Dendritic cell treated with granulocyte-macrophage colony-stimulating factor and Interleukin-4, amounts not matched to agents 40 ng/mL and 50 ng/mL, for 4 days (primary cell): ENCODE measurements around the gene ADK.
"Not testable (repeated sequence)": the region's sequence is repeated elsewhere in the genome, so short reads cannot be mapped to it uniquely, and the experiment has no call there.

Experiments used
- H3K27ac Mint-ChIP-seq: one replicate; pipeline ENCODE4 v1.8.0; 2022; ENCODE audit warnings: mild to moderate bottlenecking, mixed read lengths
- H3K27me3 Mint-ChIP-seq: one replicate; pipeline ENCODE4 v1.8.0; 2022; ENCODE audit warnings: mild to moderate bottlenecking, mixed read lengths
- H3K36me3 Mint-ChIP-seq: one replicate; pipeline ENCODE4 v1.8.0; 2022; ENCODE audit warnings: low read depth, mixed read lengths
- H3K4me1 Mint-ChIP-seq: one replicate; pipeline ENCODE4 v1.8.0; 2022; ENCODE audit warnings: low read depth, mixed read lengths
- H3K4me3 Mint-ChIP-seq: one replicate; pipeline ENCODE4 v1.8.0; 2022; ENCODE audit warnings: mild to moderate bottlenecking, moderate library complexity, mixed read lengths
- H3K9me3 Mint-ChIP-seq: one replicate; pipeline ENCODE4 v1.8.0; 2022; ENCODE audit warnings: mixed read lengths
- intact Hi-C: fragments of 100-400 bp; cut with micrococcal nuclease; formaldehyde crosslinking; loops from one replicate; pipeline ENCODE4 v1.15.0; 2022

The ADK gene

GRCh38 chr10:74322565-74322964 lies 171.5 kb downstream of the ADK start:
- Mint-ChIP-seq H3K27me3 (no peaks in the 10 kb centered on the region), H3K9me3 (peaks cover 18% of the 10 kb centered on the region), H3K27ac (no peak overlapping the region), H3K4me3 (no peak overlapping the region), H3K36me3 (peaks cover 38% of the 10 kb centered on the region), H3K4me1 (peaks cover 12% of the 10 kb centered on the region)
- intact Hi-C loops = no loop called here

DNA sequence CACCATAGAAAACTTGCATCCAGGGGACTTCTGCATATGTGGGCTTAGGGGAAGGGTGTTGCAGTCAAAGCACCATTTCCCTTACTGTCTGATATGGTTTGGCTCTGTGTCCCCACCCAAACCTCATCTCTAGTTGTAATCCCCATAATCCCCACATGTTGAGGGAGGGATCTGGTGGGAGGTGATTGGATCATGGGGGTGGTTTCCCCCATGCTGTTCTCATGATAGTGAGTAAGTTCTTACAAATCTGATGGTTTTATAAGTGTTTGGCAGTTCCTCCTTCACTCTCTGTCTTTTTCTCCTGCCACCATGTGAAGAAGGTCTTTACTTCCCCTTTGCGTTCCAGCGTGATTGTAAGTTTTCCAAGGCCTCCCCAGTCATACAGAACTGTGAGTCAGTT lies 177.4 kb downstream of the ADK start:
- H3K27ac Mint-ChIP-seq = peak overlapping the region; percentile 84
- peaks cover 19% of the 10 kb centered on the region for H3K36me3 Mint-ChIP-seq
- H3K9me3 Mint-ChIP-seq = no peaks in the 10 kb centered on the region
- H3K4me1 Mint-ChIP-seq = peaks cover 21% of the 10 kb centered on the region
- H3K4me3 Mint-ChIP-seq = no peak overlapping the region
- intact Hi-C loops = no loop called here
- H3K27me3 Mint-ChIP-seq = no peaks in the 10 kb centered on the region

- no peak overlapping the region for H3K27ac Mint-ChIP-seq
- H3K9me3 Mint-ChIP-seq = no peaks in the 10 kb centered on the region
- intact Hi-C loops = no loop called here
- H3K4me3 Mint-ChIP-seq = no peak overlapping the region
- H3K4me1 Mint-ChIP-seq = peaks cover 26% of the 10 kb centered on the region
- H3K27me3 Mint-ChIP-seq = no peaks in the 10 kb centered on the region
- H3K36me3 Mint-ChIP-seq = peaks cover 8% of the 10 kb centered on the region
Observed at GRCh38 chr10:74329873-74330272, 178.9 kb downstream of the ADK start.

GRCh38 chr10:74330646-74331045 lies 179.6 kb downstream of the ADK start:
- H3K27ac Mint-ChIP-seq = no peak overlapping the region
- H3K27me3 Mint-ChIP-seq = no peaks in the 10 kb centered on the region
- peaks cover 8% of the 10 kb centered on the region for H3K36me3 Mint-ChIP-seq
- no peak overlapping the region for H3K4me3 Mint-ChIP-seq
- H3K4me1 Mint-ChIP-seq = peaks cover 27% of the 10 kb centered on the region
- intact Hi-C loops = no loop called here
- H3K9me3 Mint-ChIP-seq = no peaks in the 10 kb centered on the region

- peaks cover 20% of the 10 kb centered on the region for H3K4me1 Mint-ChIP-seq
- intact Hi-C loops = no loop called here
- H3K36me3 Mint-ChIP-seq = peaks cover 8% of the 10 kb centered on the region
- H3K9me3 Mint-ChIP-seq = no peaks in the 10 kb centered on the region
- no peak overlapping the region for H3K27ac Mint-ChIP-seq
- no peaks in the 10 kb centered on the region for H3K27me3 Mint-ChIP-seq
- H3K4me3 Mint-ChIP-seq = no peak overlapping the region
Observed at GRCh38 chr10:74332398-74332797, 181.4 kb downstream of the ADK start.

GRCh38 chr10:74333174-74333573 lies 182.2 kb downstream of the ADK start:
- H3K36me3 Mint-ChIP-seq = peaks cover 8% of the 10 kb centered on the region
- H3K4me1 Mint-ChIP-seq = peaks cover 15% of the 10 kb centered on the region
- no peak overlapping the region for H3K4me3 Mint-ChIP-seq
- intact Hi-C loops = no loop called here
- H3K27me3 Mint-ChIP-seq = no peaks in the 10 kb centered on the region
- no peaks in the 10 kb centered on the region for H3K9me3 Mint-ChIP-seq
- no peak overlapping the region for H3K27ac Mint-ChIP-seq

GRCh38 chr10:74334221-74334620 lies 183.2 kb downstream of the ADK start:
- Mint-ChIP-seq H3K27me3 (no peaks in the 10 kb centered on the region), H3K9me3 (no peaks in the 10 kb centered on the region), H3K4me1 (peaks cover 10% of the 10 kb centered on the region), H3K27ac (no peak overlapping the region), H3K4me3 (no peak overlapping the region), H3K36me3 (peaks cover 8% of the 10 kb centered on the region)
- intact Hi-C loops = no loop called here

GRCh38 chr10:74335501-74335900 lies 184.5 kb downstream of the ADK start:
- Mint-ChIP-seq H3K27me3 (no peaks in the 10 kb centered on the region), H3K36me3 (peaks cover 5% of the 10 kb centered on the region), H3K9me3 (no peaks in the 10 kb centered on the region), H3K27ac (no peak overlapping the region), H3K4me3 (no peak overlapping the region), H3K4me1 (peaks cover 10% of the 10 kb centered on the region)
- intact Hi-C loops = no loop called here

GRCh38 chr10:74337330-74338016 lies 186.5 kb downstream of the ADK start:
- Mint-ChIP-seq H3K4me3 (no peak overlapping the region), H3K36me3 (no peaks in the 10 kb centered on the region), H3K27ac (no peak overlapping the region), H3K27me3 (no peaks in the 10 kb centered on the region), H3K9me3 (no peaks in the 10 kb centered on the region), H3K4me1 (peaks cover 10% of the 10 kb centered on the region)
- intact Hi-C loops = no loop called here

DNA sequence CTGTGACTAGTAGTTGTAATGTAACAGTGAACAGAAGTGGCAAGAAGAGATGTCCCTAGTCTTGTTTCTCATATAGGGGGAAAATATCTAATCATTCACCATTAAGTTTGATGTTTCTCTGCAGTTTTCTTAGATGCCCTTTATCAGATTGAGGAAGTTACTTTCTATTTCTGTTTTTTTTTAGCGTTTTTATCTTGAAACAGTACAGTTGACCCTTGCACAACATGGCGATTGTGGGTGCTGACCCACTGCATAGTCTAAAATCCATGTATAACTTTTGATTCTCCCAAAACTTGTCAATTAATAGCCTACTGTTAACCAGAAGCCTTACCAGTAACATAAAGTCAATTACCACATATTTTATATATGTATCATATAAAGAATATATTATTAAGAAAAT lies 192.0 kb downstream of the ADK start:
- no peaks in the 10 kb centered on the region for H3K4me1 Mint-ChIP-seq
- H3K27me3 Mint-ChIP-seq = no peaks in the 10 kb centered on the region
- H3K36me3 Mint-ChIP-seq = peaks cover 43% of the 10 kb centered on the region
- H3K9me3 Mint-ChIP-seq = peaks cover 13% of the 10 kb centered on the region
- no peak overlapping the region for H3K27ac Mint-ChIP-seq
- H3K4me3 Mint-ChIP-seq = no peak overlapping the region
- intact Hi-C loops = no loop called here

- Mint-ChIP-seq H3K4me3 (no peak overlapping the region), H3K4me1 (no peaks in the 10 kb centered on the region), H3K27ac (no peak overlapping the region), H3K9me3 (peaks cover 13% of the 10 kb centered on the region), H3K27me3 (no peaks in the 10 kb centered on the region), H3K36me3 (peaks cover 51% of the 10 kb centered on the region)
- intact Hi-C loops = no loop called here
Observed at GRCh38 chr10:74343804-74344203, 192.8 kb downstream of the ADK start.

- no peak overlapping the region for H3K27ac Mint-ChIP-seq
- H3K9me3 Mint-ChIP-seq = peaks cover 13% of the 10 kb centered on the region
- no peaks in the 10 kb centered on the region for H3K27me3 Mint-ChIP-seq
- H3K36me3 Mint-ChIP-seq = peaks cover 53% of the 10 kb centered on the region
- H3K4me3 Mint-ChIP-seq = no peak overlapping the region
- H3K4me1 Mint-ChIP-seq = no peaks in the 10 kb centered on the region
- intact Hi-C loops = no loop called here
Observed at GRCh38 chr10:74344306-74344705, 193.3 kb downstream of the ADK start.

- no peaks in the 10 kb centered on the region for H3K27me3 Mint-ChIP-seq
Observed at GRCh38 chr10:74347522-74347921, 196.5 kb downstream of the ADK start.

DNA sequence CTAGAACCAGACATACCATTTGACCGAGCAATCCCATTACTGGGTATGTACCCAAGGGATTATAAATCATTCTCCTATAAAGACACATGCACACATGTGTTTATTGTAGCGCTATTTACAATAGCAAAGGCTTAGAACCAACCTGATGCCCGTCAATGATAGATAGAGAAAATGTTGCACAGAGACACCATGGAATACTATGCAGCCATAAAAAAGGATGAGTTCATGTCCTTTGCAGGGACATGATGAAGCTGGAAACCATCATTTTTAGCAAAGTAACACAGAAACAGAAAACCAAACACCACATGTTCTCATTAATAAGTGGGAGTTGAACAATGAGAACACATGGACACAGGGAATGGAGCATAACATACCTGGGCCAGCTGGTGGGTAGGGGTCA lies 202.0 kb downstream of the ADK start:
- H3K9me3 Mint-ChIP-seq, H3K4me3 Mint-ChIP-seq, intact Hi-C loops, H3K27ac Mint-ChIP-seq, H3K27me3 Mint-ChIP-seq, H3K4me1 Mint-ChIP-seq: not testable (repeated sequence)
- peaks cover 17% of the 10 kb centered on the region for H3K36me3 Mint-ChIP-seq

More at GRCh38 chr10:74347522-74347921, 196.5 kb downstream of the ADK start:
- no peak overlapping the region for H3K27ac Mint-ChIP-seq
- no peaks in the 10 kb centered on the region for H3K4me1 Mint-ChIP-seq
- peaks cover 53% of the 10 kb centered on the region for H3K36me3 Mint-ChIP-seq
- H3K4me3 Mint-ChIP-seq = no peak overlapping the region
- intact Hi-C loops = no loop called here
- H3K9me3 Mint-ChIP-seq = peaks cover 21% of the 10 kb centered on the region

DNA sequence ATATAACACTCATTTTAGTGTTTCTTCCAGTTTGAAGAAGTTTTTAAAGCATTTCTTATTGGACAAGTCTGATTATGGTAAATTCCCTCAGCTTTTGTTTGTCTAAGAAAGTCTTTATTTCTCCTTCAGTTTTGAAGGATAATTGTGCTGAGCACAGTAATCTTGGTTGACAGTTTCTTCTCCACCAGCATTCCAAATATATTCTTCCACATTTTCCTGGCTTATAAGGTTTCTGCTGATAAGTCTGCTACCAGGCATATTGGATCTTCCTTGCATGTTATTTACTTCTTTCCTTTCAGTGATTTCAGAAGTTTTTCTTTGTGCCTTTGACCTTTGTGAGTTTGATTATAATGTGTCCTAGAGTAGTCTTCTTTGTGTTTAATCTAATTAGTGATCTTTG lies 210.7 kb downstream of the ADK start:
- Mint-ChIP-seq H3K4me1 (no peaks in the 10 kb centered on the region), H3K27me3 (no peaks in the 10 kb centered on the region), H3K27ac (no peak overlapping the region), H3K9me3 (peaks cover 39% of the 10 kb centered on the region), H3K36me3 (peaks cover 64% of the 10 kb centered on the region), H3K4me3 (no peak overlapping the region)
- intact Hi-C loops = no loop called here
